ENCODE results near the gene CDH11.

- TF ChIP-seq ZNF274 (IDR thresholded peaks at IDR 0.05; ENCODE audit: low read depth, low read length) (no peak), YY1 (IDR thresholded peaks at IDR 0.05; ENCODE audit: insufficient read depth, insufficient read length) (no peak), SUZ12 (IDR thresholded peaks at IDR 0.05; ENCODE audit: extremely low read depth, insufficient read depth, insufficient read length) (no peak)
Observed at GRCh38 chr16:64919929-64920607, 201.8 kb downstream of the CDH11 start.

All from NT2/D1 (cell line).